ENCODE data around the gene SLC26A8.

The SLC26A8 gene

GRCh38 chr6:35972471-35973367, 51.7 kb downstream of the SLC26A8 start:
- no peak for TF ChIP-seq CTCF (IDR thresholded peaks at IDR 0.05; ENCODE audit: control insufficient read depth, insufficient read depth, low read depth, low read length, missing control alignments)
- DNase-seq (ENCODE audit: low read depth): no peak
- no peak overlapping the region for H3K4me3 ChIP-seq (ENCODE audit: control insufficient read depth, low read depth, low read length)

GRCh38 chr6:35970181-35970580, 54.3 kb downstream of the SLC26A8 start:
- peak; percentile 33 for DNase-seq (ENCODE audit: low read depth)
- H3K4me3 ChIP-seq (ENCODE audit: control insufficient read depth, low read depth, low read length): no peak overlapping the region
- TF ChIP-seq CTCF (IDR thresholded peaks at IDR 0.05; ENCODE audit: control insufficient read depth, insufficient read depth, low read depth, low read length, missing control alignments): no peak

- no peak for DNase-seq (ENCODE audit: low read depth)
- no peak for TF ChIP-seq CTCF (IDR thresholded peaks at IDR 0.05; ENCODE audit: control insufficient read depth, insufficient read depth, low read depth, low read length, missing control alignments)
- no peak overlapping the region for H3K4me3 ChIP-seq (ENCODE audit: control insufficient read depth, low read depth, low read length)
These were observed 54.8 kb downstream of the SLC26A8 start for GRCh38 chr6:35969646-35970045.

- H3K4me3 ChIP-seq (ENCODE audit: control insufficient read depth, low read depth, low read length): no peak overlapping the region
- no peak for TF ChIP-seq CTCF (IDR thresholded peaks at IDR 0.05; ENCODE audit: control insufficient read depth, insufficient read depth, low read depth, low read length, missing control alignments)
- no peak for DNase-seq (ENCODE audit: low read depth)
These were observed 55.6 kb downstream of the SLC26A8 start for GRCh38 chr6:35968821-35969220.

- DNase-seq (ENCODE audit: low read depth): no peak
- H3K4me3 ChIP-seq (ENCODE audit: control insufficient read depth, low read depth, low read length): no peak overlapping the region
- TF ChIP-seq CTCF (IDR thresholded peaks at IDR 0.05; ENCODE audit: control insufficient read depth, insufficient read depth, low read depth, low read length, missing control alignments): no peak
These were observed 57.2 kb downstream of the SLC26A8 start for GRCh38 chr6:35967076-35967774.

GRCh38 chr6:35962779-35963560, 61.5 kb downstream of the SLC26A8 start:
- DNase-seq (ENCODE audit: low read depth): no peak
- H3K4me3 ChIP-seq (ENCODE audit: control insufficient read depth, low read depth, low read length): no peak overlapping the region
- no peak for TF ChIP-seq CTCF (IDR thresholded peaks at IDR 0.05; ENCODE audit: control insufficient read depth, insufficient read depth, low read depth, low read length, missing control alignments)

Data from AG09309 (cell line).